Fibroblast of pulmonary artery (primary cell): Measurements from ENCODE around the gene ACE2.

Experiments used
- DNase-seq: peaks from one replicate; pipeline ENCODE4 v3.0.0-alpha.2; 2010; ENCODE audit warnings: low read depth
- H3K4me3 ChIP-seq: replicated peaks from 2 replicates; pipeline ENCODE4 v1.5.1; 2011; ENCODE audit warnings: low read depth, mild to moderate bottlenecking, control low read depth, low read length, moderate library complexity
- TF ChIP-seq, protein P1 (sequence below): IDR thresholded peaks from 2 replicates; pipeline ENCODE4 v1.5.1; 2011; ENCODE audit warnings: mild to moderate bottlenecking, control low read depth, low read length, inconsistent platforms; ENCODE audit errors: missing control alignments

ACE2 gene

DNA sequence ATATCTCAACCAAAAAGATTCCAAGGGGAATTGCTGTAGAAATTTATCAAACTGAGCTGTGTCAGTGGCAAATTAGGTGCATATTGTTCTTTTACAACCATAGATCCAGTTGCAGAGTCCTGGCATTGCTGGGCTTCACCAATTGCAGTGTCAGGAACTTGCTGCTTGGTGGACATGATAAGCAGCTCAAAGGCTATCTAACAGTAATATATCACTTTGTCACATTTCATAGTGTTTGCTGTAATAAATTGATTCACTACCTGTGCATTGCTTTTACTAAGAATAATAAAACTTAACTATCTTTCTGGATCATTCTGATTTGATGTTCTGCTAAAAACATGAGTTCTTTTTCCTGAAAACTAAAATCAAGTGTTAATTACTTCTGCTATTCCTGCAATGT lies 30.9 kb upstream of the ACE2 start:
- TF ChIP-seq, protein P1, sequence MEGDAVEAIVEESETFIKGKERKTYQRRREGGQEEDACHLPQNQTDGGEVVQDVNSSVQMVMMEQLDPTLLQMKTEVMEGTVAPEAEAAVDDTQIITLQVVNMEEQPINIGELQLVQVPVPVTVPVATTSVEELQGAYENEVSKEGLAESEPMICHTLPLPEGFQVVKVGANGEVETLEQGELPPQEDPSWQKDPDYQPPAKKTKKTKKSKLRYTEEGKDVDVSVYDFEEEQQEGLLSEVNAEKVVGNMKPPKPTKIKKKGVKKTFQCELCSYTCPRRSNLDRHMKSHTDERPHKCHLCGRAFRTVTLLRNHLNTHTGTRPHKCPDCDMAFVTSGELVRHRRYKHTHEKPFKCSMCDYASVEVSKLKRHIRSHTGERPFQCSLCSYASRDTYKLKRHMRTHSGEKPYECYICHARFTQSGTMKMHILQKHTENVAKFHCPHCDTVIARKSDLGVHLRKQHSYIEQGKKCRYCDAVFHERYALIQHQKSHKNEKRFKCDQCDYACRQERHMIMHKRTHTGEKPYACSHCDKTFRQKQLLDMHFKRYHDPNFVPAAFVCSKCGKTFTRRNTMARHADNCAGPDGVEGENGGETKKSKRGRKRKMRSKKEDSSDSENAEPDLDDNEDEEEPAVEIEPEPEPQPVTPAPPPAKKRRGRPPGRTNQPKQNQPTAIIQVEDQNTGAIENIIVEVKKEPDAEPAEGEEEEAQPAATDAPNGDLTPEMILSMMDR: no peak
- DNase-seq: no peak
- no peak overlapping the region for H3K4me3 ChIP-seq

DNA sequence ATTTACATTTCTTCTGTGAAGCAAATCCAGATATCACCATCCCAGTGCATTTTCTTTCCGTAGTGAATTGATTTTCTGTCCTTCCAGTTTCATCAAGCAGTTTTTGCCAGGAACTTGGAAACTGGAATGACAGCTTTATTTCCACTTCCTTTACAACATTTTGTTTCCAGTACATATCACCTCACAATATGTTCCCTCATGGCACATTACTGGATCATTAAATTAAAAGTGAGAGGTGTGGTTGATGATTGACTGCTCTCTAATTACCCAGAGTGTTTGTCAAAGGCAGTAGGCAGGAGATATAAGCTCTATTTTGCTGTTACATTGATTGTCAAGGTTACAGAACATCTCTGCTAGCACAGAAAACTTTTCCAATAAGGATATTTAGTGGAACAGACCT lies 22.3 kb upstream of the ACE2 start:
- TF ChIP-seq, protein P1: no peak
- no peak for DNase-seq
- no peak overlapping the region for H3K4me3 ChIP-seq

DNA sequence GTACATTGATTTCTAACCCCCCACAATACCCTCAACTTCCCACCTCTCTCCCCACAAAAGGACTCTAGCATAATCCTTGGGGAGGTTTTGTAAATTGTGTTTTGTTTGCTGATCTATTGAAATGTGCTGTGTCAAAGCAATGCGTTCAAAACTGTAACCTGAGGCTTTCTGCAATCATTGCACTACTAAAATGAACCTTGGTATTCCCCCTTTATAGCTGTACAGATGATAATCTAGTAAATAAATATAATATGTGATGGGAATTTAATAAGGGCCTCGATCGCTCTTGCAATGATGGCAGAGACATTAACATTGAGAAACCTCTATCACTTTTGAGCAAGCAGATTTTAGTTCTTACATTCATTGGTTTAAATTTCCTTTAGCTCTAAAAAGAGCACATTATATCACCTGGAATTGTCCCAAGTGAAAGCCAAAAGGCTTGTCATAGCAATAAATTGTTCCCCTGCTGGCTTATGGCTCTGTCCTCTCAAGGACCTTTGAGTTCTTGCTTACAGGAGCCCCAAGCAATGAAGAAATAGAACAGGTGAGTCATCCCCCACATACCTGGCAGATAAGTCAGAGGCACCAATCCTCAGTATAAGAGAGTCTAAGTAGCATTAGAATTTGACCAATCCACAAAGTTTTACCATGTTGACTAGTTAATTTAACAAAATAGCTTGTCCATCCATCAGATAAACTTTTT lies 18.4 kb upstream of the ACE2 start:
- TF ChIP-seq, protein P1: no peak
- DNase-seq: no peak
- H3K4me3 ChIP-seq: no peak overlapping the region

DNA sequence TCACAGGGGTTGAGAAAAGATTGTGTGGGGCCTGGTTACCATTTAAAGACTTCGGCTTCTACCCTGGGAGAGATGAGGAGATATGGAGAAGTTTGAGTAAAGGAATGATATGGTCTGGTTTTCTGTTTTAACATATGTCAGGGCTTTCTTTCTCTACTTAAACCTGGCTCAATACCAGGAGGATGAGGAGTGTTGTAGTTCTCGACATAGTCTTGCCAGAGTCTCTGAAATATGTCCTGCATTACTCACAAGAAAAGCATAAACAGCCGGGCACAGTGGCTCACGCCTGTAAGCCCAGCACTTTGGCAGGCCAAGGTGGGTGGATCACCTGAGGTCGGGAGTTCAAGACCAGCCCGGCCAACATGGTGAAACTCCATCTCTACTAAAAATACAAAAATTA lies 16.4 kb upstream of the ACE2 start:
- H3K4me3 ChIP-seq: no peak overlapping the region
- TF ChIP-seq, protein P1: no peak
- no peak for DNase-seq

DNA sequence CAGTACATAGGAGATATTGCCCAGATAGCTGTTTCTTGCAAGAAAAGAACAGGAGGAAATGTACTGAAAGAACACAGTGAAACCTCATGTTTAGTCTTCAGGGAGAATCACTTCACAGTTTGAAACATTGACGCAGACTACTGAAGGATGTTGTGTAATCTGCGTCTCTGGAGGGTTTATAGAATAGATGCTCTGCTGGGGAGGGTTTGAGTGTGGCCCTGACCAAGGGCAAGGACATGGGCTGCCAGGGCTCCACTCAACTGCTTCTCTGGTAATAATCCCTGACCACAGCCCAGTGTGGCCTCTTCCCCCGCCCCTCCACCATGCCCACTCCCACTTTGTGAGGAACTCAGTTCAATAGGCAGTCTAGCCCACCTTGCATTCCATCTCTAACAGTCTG lies 15.8 kb upstream of the ACE2 start:
- H3K4me3 ChIP-seq: no peak overlapping the region
- DNase-seq: peak; percentile 2
- TF ChIP-seq, protein P1: no peak

DNA sequence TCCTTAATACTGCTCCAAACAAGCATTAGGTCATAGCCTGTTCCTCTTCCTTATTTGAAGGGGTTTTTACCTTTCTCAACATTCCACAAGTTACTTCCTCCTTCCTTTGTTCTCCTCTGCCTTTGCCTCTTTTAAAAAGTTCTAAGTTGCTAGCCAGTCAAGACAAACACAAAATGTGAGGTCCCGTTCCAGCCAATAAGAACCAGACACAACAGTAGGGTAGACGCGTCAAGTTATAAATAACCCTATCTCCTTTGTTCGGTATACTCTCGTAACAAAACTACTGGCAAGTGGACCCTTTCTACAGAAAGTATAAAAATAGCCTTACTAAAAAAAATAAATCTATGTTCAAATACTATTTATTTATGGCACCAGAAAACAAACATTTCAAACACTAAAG lies 6.3 kb upstream of the ACE2 start:
- no peak for DNase-seq
- TF ChIP-seq, protein P1: no peak
- no peak overlapping the region for H3K4me3 ChIP-seq

DNA sequence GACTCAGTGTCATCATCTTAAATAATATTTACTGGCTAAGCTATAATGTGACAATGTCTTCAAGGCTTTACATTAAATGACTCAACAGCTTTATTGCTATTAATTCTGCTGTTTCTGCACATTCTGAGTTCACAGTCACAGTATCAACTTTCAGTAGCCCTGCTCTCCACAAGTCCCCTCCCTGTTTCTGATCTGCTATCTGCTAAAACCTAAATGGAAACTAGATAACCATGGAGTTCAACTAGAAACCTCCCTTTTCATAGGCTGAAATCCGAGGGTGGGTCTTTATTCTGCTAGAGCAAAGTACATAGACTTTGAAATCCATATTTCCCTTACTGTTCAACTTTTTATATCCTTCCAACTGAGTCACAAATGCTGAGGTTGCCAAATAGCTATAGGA lies 5.4 kb upstream of the ACE2 start:
- H3K4me3 ChIP-seq: no peak overlapping the region
- TF ChIP-seq, protein P1: no peak
- no peak for DNase-seq
